ENCODE measurements around the gene URI1.
"Not testable (repeated sequence)": the region's sequence is repeated elsewhere in the genome, so short reads cannot be mapped to it uniquely, and the experiment has no call there.

URI1 gene

DNA sequence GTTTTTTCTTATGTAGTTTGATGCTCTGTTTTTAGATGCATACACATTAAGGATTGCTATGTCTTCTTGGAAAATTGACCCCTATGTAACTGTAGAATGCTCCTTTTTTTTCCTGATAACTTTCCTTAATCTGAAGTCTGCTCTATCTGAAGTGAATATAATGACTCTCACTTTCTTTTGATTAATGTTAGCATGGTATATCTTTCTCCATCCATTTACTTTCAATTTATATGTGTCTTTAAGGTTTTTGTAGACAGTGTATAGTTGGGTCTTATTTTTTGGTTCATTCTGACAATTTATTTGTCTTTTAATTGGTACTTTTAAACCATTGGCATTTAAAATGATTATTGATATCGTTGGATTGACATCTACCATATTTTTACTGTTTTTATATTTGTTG is 92.3 kb downstream of the URI1 start:
- CTCF ChIA-PET: interaction anchor here (0.6 to 1.3 kb wide), 5 partner anchors 8 to 629 kb away, joined by 3 to 6 read pairs (median 3); no protein-coding TSS in a partner anchor
- H3K9me3 ChIP-seq (ENCODE audit: control insufficient read depth, insufficient read depth, low read depth, low read length): peaks cover 10% of the 10 kb centered on the region
- TF ChIP-seq ZNF211 (tag by site-specific recombination; IDR thresholded peaks at IDR 0.05; ENCODE audit: low read depth): peak; percentile 98
- TF ChIP-seq PRDM1 (tag by site-specific recombination; IDR thresholded peaks at IDR 0.05): peak; percentile 82
- TF ChIP-seq ZNF112 (tag by site-specific recombination; IDR thresholded peaks at IDR 0.05): no peak
- TF ChIP-seq SETDB1 (IDR thresholded peaks at IDR 0.05; ENCODE audit: insufficient read length, low read length): peak; percentile 46
- POLR2A ChIA-PET: no interaction called here
- no peak overlapping the region for H3K4me3 ChIP-seq (ENCODE audit: low read depth, low read length)
- H3K4me1 ChIP-seq (ENCODE audit: control insufficient read depth, insufficient read depth, low read length): peaks cover 13% of the 10 kb centered on the region
- H3K36me3 ChIP-seq (ENCODE audit: control insufficient read depth in 2 of 2, insufficient read depth in 1 of 2, low read length in 2 of 2): peaks cover 37 to 67% of the 10 kb centered on the region in 2 experiments
- H3K27ac ChIP-seq (ENCODE audit: extremely low read depth, low read depth, low read length): no peak overlapping the region

GRCh38 chr19:30036154-30037129 is 94.4 kb downstream of the URI1 start:
- POLR2A ChIA-PET: interaction anchor here (0.6 kb wide), 1 partner anchor 70 kb away, joined by 3 read pairs; no protein-coding TSS in a partner anchor
- H3K27ac ChIP-seq (ENCODE audit: extremely low read depth, low read depth, low read length): no peak overlapping the region
- no peak overlapping the region for H3K4me3 ChIP-seq (ENCODE audit: low read depth, low read length)
- H3K4me1 ChIP-seq (ENCODE audit: control insufficient read depth, insufficient read depth, low read length): no peaks in the 10 kb centered on the region
- peaks cover 16% of the 10 kb centered on the region for H3K9me3 ChIP-seq (ENCODE audit: control insufficient read depth, insufficient read depth, low read depth, low read length)
- TF ChIP-seq GLIS1 (tag by site-specific recombination; IDR thresholded peaks at IDR 0.05) (peak; percentile 74), TRIM28 (IDR thresholded peaks at IDR 0.05; ENCODE audit: borderline replicate concordance, low read length) (no peak)
- CTCF ChIA-PET: interaction anchor here (0.6 to 3.7 kb wide), 4 partner anchors 10 to 187 kb away, joined by 3 to 17 read pairs (median 3); no protein-coding TSS in a partner anchor
- H3K36me3 ChIP-seq (ENCODE audit: control insufficient read depth in 2 of 2, insufficient read depth in 1 of 2, low read length in 2 of 2): peaks cover 31 to 65% of the 10 kb centered on the region in 2 experiments

DNA sequence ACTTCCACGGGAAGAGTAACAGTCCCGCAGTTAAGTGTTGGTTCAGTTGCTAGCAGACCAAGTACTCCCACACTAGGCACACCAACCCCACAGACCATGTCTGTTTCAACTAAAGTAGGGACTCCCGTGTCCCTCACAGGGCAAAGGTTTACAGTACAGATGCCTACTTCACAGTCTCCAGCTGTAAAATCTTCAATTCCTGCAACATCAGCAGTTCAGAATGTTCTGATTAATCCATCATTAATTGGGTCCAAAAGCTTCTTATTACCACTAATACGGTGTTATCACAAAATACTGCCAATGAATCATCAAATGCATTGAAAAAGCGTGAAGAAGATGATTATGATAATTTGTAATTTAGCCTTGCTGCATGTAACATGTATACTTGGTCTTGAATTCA is 95.8 kb downstream of the URI1 start:
- Histone ChIP-seq H3K4me3 (ENCODE audit: low read depth, low read length) (no peak overlapping the region), H3K4me1 (ENCODE audit: control insufficient read depth, insufficient read depth, low read length) (no peaks in the 10 kb centered on the region), H3K36me3 (ENCODE audit: control insufficient read depth in 2 of 2, insufficient read depth in 1 of 2, low read length in 2 of 2) (peaks cover 28 to 53% of the 10 kb centered on the region in 2 experiments), H3K9me3 (ENCODE audit: control insufficient read depth, insufficient read depth, low read depth, low read length) (peaks cover 13% of the 10 kb centered on the region), H3K27ac (ENCODE audit: extremely low read depth, low read depth, low read length) (no peak overlapping the region)
- ChIA-PET POLR2A (no interaction called here), CTCF (interaction anchor here (0.6 to 3.7 kb wide), 4 partner anchors 9 to 412 kb away, joined by 3 to 17 read pairs (median 4); no protein-coding TSS in a partner anchor)
- TF ChIP-seq, protein P1, sequence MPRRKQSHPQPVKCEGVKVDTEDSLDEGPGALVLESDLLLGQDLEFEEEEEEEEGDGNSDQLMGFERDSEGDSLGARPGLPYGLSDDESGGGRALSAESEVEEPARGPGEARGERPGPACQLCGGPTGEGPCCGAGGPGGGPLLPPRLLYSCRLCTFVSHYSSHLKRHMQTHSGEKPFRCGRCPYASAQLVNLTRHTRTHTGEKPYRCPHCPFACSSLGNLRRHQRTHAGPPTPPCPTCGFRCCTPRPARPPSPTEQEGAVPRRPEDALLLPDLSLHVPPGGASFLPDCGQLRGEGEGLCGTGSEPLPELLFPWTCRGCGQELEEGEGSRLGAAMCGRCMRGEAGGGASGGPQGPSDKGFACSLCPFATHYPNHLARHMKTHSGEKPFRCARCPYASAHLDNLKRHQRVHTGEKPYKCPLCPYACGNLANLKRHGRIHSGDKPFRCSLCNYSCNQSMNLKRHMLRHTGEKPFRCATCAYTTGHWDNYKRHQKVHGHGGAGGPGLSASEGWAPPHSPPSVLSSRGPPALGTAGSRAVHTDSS (tag by site-specific recombination; IDR thresholded peaks at IDR 0.05): 0 out of 2 replicates have a peak, but pooled peaks have one; percentile 23
- no peak for TF ChIP-seq OVOL3 (tag by site-specific recombination; IDR thresholded peaks at IDR 0.05)

- peaks cover 11 to 19% of the 10 kb centered on the region in 2 experiments for H3K36me3 ChIP-seq (ENCODE audit: control insufficient read depth in 2 of 2, insufficient read depth in 1 of 2, low read length in 2 of 2)
- POLR2A ChIA-PET; H3K4me1 ChIP-seq (ENCODE audit: control insufficient read depth, insufficient read depth, low read length); H3K4me3 ChIP-seq (ENCODE audit: low read depth, low read length); H3K27ac ChIP-seq (ENCODE audit: extremely low read depth, low read depth, low read length): not testable (repeated sequence)
- H3K9me3 ChIP-seq (ENCODE audit: control insufficient read depth, insufficient read depth, low read depth, low read length): peaks cover 13% of the 10 kb centered on the region
- CTCF ChIA-PET: interaction anchor here (0.8 to 1.3 kb wide), 2 partner anchors 8 to 135 kb away, joined by 3 read pairs; no protein-coding TSS in a partner anchor
- TF ChIP-seq ZNF585B (tag by site-specific recombination; IDR thresholded peaks at IDR 0.05): peak; percentile 49; the same call in 1 of the 2 replicates
These were observed 99.9 kb downstream of the URI1 start for GRCh38 chr19:30041931-30042330.

DNA sequence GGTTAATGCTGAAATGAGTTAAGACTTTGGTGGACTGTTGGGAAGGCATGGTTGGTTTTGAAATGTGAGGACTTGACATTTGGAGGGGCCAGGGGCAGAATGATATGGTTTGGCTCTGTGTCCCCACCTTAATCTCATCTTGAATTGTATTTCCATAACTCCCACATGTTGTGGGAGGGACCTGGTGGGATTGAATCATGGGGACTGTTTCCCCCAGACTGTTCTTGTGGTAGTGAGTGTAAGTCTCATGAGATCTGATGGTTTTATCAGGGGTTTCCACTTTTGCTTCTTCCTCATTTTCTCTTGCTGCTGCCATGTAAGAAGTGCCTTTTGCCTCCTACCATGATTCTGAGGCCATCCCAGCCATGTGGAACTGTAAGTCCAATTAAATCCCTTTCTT is 101.0 kb downstream of the URI1 start:
- H3K4me3 ChIP-seq (ENCODE audit: low read depth, low read length); POLR2A ChIA-PET; H3K27ac ChIP-seq (ENCODE audit: extremely low read depth, low read depth, low read length): not testable (repeated sequence)
- Histone ChIP-seq H3K36me3 (ENCODE audit: control insufficient read depth in 2 of 2, insufficient read depth in 1 of 2, low read length in 2 of 2) (peaks cover 0 to 14% of the 10 kb centered on the region in 2 experiments; a peak in 2 of 3 replicates), H3K9me3 (ENCODE audit: control insufficient read depth, insufficient read depth, low read depth, low read length) (peaks cover 10% of the 10 kb centered on the region), H3K4me1 (ENCODE audit: control insufficient read depth, insufficient read depth, low read length) (peaks cover 13% of the 10 kb centered on the region)
- CTCF ChIA-PET: interaction anchor here (0.8 to 1.3 kb wide), 2 partner anchors 9 to 136 kb away, joined by 3 read pairs; no protein-coding TSS in a partner anchor

All from HEK293 (cell line).